NCI-H2081 treated with DMSO at 0.1 percent for 48 hours (cell line): ENCODE measurements around the gene HUNK.
"Not testable (repeated sequence)": the region's sequence is repeated elsewhere in the genome, so short reads cannot be mapped to it uniquely, and the experiment has no call there.

Experiments used
- DNase-seq: peaks from one replicate; lab custom pipeline; 2025; lab: John Stamatoyannopoulos, UW

The HUNK gene

DNA sequence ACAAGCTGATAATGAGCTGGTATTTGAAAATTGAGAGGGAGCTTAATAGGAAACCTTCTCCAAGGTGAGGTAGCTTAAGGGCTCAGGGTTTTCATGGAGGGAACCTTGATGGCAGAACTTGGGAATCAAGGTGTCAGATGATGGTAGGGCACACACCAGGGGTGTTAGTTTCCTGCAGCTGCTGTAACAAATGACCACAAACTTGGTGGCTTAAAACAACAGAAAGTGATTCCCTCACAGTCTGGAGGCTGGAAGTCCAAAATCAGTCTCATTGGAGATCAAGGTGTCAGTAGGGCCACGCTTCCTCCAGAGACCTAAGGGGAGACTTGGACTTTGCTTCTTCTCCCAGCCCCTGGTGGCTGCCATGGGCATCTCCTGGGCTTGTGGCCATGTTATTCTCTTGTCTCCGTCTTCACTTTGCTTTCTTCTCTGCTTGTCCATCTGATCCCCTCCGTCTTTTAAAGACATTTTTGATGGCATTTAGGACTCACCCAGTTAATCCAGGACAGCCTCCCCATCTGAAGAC is 45.5 kb downstream of the HUNK start:
- DNase-seq = no peak

DNA sequence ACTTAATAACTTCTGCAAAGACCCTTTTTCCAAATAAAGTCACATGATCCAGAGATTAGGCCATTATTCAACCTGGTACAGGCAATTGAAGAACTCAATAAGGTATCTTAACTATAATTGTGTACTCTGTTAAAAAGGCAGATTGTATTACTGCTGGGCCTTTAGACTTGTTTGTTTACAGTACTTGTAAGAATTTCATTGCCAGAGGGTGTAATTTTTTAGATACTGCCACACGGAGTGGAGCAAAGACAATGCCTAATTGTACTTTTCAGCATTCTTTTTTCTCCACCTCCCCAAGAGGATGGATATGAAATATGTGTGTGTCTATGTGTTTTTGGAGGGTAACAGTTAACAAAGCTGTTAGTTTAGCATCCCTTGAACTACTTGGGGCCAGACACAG is 47.5 kb downstream of the HUNK start:
- no peak for DNase-seq

DNA sequence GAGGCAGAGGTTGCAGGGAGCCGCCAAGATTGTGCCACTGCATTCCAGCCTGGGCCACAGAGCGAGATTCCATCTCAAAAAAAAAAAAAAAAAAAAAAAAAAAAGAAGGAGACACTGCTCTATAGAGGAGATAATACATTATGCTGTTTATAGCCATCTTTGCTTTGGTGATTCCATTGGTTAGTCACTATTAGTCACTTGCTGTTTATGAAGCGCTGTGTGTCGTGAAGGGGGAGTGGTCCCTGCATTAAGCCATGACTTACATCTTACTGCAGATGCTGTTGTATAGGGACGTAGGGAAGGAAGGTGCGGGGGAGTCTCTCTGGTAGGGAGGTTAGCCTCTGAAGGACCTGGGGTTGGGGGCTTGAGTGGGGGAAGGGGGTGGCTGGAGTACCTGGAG is 48.3 kb downstream of the HUNK start:
- no peak for DNase-seq

DNA sequence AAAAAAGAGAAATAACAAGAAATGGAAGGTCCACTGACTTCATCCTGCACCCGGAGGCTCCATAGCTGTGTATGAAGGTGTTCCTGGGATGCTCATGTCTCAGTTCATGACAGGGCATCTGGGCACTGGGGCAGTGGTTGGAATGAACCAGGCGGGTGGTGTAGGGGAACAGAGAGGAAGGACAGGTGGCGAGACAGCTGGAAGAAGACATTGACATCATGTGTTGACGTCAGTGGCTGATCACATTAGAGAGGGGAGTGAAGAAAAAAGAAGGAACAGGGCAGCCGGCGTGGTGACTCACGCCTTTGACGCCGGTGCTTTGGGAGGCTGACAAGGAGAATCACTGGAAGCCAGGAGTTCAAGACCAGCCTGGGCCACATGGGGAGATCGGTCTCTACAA is 50.1 kb downstream of the HUNK start:
- no peak for DNase-seq

DNA sequence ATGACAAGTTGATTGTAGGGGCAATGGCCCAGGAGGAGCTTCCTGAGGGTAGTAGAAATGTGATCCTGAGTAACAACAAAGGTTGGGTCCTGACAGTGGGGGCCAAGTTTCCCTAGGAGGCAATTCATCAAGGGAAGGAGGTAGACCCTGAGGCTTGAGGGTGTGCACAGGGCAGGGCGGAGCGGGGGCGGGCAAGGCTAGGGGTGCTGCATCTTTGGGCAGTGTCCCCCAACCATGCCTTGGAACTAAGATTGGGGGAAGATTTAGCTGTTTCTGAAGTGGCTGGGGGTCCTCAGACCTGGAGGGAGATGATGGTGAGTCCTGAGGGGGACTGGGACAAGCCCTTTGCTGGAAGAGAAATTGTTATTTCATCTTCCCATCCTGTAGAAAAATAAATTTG is 50.9 kb downstream of the HUNK start:
- no peak for DNase-seq

DNA sequence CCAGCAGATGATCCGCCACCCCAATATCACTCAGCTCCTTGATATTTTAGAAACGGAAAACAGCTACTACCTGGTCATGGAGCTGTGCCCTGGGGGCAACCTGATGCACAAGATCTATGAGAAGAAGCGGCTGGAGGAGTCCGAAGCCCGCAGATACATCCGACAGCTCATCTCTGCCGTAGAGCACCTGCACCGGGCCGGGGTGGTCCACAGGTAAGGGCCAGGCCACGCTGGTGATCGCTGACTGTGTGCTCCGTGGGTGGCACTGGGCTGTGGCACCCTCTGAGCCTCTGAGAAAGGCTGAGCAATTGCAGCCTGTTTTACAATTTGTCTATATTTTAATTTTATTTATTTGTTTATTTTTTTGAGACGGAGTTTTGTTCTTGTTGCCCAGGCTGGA is 51.7 kb downstream of the HUNK start:
- DNase-seq = no peak

DNA sequence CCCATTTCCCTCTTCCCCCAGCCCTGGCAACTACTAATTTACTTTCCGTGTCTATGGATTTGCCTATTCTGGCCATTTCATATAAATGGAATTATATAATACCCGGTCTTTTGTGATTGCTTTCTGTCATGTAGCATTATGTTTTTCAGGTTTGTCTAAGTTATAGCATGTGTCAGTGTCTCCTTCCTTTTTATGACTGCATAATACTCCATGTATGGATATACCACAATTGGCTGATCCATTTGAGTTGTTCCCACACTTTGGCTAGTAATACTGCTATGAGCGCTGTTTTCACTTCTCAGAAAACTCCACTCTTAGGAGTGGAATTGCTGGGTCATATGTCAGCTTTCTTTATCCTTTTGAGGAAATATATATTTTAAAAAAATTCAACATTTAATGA is 53.7 kb downstream of the HUNK start:
- no peak for DNase-seq

DNA sequence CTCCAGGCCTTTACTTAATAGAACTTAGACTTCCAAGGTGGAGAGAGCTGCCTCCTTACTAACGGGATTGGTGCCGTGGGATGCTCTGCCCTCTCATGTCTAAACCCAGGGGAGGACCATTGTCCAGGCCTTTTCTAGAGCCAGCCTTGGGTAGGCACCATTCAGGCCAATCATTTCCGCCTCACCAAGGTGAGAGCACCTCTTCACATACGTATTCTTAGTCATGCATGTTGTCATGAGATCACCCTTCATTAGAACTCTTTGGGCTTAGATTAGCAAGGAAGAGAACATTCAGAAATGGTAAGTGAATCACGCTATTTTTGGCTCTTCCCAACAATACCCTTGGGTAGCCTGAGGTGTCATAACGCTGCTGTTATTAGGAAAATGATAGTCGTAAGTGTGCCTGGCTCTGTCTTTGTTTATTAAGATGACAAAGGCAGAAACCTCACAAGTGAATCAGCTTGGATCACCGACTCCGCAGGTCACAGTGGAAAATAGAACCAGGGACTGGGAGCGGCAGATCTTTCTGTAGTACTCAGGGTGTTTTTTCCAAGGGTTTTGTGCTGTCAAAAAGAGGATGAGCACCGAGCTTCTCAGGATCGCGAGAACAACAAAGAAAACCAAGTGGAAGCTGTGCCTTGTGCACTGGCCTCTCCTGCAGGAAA is 55.0 kb downstream of the HUNK start:
- no peak for DNase-seq

DNA sequence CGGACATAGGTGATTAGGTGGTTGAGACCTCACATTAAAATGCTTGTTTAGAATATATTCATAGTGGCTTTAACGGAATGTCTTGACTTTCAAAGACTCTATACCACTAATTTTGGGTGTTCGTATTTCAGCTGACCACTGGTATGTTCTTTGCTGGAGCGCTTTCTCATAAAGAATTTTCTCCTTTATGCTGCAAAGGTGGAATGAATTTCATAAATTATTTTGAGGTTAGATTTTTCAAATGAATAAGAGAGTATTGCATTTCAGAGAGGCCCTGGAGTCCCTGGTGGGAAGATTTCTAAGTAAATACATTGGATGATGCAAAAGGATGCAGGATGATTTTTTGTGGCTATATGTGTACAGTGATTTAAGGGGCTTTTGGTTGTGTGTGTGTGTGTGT is 55.8 kb downstream of the HUNK start:
- DNase-seq = no peak

DNA sequence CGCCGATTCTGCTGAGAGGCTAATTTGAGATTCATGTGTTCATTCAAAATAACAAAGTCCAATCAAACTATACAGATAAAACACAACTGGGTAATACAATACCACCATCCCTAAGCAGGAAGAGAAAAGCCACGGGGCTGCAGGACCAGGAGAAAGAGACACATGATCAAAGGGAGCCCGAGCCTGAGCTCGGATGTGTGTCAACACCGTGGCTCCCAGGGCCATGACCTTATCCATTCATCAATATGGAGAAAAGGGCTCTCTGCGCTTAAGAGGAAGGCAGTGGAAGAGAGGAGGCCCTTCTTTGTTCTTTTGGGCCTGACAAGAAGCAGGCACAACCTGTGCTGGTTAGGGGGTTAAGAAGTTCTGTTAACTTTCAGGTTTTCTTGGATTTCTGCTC is 56.7 kb downstream of the HUNK start:
- no peak for DNase-seq

DNA sequence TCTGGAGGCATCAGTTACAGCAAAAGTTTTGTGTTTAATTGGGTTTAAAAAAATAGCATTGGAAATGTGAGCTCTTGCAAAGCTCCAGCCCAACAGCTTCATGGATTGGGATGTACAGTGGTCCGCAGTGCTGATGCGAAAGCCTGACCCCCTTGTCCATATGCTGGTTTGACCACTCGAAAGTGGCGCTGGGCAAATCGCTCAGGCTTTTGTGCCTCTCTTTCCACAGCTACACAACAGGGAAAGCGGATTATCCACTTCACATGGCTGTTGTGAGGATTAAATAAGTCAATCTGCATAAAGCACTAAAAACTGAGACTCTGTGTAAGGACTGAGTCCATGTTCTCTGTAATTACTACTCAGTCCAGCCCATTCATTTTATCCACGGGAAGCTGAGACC is 57.2 kb downstream of the HUNK start:
- DNase-seq = no peak

DNA sequence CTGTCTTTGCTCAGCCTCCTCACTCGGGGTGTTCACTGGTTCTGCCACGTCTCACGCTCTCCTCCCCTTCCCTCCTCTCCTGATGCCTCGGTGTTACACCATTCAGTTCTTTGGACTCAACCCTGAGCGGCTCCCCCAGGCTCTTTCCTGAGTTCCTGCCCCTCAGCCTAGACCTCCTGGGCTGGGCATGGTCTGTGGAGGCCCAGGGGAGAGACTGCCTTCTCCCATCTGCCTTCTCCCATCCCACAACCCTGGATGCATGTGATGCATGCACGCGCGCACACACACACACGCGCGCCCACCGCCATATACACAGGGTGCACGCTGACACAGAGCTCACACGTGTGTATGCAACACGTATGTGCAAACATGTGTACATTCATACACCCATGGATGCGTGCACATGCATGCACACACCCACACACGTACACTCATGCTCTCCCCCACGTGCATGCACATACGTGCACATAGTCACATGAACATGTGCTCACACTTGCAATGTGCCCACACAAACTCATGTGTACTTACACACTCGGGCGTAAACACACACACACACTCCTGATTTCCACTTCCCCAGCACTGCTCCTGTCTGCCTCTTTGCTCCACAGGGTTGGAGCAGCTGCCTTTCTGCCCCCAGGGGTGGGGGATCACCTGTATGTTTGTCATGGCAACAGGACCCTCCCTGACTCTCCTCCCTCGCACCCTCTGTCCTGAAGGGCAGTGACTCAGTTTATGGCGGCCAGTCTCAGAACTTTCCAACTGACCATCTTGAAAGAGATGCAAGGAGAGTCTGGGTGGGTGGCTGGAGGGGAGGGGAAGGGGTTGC is 59.0 kb downstream of the HUNK start:
- no peak for DNase-seq

DNA sequence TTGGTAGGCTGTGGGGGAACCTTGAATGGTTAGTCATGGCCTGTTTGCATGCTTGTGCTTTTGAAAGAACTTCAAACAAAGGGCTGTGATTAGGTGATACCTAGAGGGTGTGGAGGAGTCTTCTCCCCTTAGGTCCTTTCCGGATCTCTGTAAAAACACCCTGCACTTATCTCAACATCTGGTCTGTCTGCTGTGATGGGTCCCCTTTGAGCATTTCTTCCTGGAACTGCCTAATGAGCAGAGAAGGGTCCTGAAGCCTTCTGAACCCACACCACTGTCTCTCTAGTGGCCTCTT is 59.6 kb downstream of the HUNK start:
- no peak for DNase-seq

DNA sequence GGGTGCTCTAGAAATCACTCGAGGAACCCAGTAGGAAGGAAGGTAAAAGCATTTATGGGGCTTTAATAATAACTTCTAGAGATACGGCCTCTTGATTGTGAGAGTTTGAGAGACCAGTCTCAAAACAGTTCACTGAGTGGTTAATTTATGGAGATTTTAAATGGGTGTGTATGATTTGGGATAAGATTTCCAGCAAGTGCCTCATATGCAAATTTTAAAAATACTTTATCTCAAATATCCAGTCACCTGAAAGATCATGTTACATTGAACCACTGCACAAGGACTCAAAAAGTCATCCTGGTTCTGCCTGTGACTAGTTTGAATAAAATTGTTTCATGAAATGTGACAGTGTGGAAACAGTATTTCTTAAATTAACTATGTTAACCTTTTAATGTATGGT is 64.5 kb downstream of the HUNK start:
- DNase-seq = no peak

DNA sequence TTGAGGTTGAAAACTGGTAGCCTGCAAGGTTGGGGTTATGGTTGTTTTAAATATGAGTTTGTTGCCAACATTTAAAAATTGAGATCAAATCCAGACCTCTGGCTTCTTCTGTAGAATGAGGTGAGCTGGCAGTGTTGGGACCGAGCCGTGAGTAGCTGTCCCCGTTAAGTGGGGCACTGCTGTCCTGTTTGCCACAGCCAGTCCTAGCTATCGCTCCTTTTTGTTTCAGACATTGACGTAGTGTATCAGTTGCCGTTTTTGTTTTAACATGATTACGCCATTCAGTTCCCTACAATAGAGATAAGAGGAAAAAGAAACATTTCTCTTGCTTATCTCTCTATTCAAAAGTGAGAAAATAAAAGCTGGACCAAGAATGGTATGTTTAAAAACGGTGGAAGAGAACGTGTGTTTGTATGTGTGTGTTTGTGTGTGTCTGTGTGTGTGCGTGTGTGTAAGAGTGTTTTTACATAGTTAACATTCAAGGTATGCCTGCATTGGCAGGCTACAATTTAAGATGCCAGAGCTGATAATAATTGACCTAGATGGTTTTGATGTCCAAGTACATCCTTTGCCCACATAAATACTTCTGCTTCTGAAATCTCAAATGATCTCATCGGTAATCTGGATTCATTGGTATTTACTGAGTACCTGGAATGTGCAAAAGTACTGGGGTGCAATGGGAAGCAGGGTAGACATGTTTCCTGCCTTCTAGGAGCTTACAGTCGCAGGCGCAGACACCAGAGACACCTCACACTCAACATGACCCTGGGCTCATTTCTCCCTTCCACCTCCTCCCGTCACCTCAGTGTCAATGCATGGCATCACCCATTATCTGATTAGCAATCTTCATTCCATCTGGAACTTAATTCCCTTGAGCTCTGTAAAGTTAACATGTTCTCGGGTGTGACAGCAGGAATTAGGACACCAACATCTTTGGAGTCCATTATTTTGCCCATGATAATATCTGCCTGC is 65.8 kb downstream of the HUNK start:
- DNase-seq = no peak

DNA sequence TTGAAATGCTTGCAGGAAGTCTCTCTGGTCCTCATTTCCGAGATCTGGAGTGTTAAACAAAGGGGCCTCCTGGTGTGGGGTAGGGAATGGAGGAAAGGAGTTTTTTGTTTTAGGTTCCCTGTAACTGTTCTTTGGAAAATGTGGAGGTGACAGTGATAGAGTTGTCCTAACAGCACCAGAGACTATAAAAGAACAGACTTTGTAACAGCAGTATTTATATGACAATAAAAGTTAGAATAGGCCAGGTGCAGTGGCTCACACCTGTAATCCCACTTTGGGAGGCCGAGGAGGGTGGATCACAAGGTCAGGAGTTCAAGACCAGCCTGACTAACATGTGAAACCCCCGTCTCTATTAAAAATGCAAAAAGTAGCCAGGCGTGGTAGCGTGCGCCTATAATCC is 68.9 kb downstream of the HUNK start:
- DNase-seq = no peak

DNA sequence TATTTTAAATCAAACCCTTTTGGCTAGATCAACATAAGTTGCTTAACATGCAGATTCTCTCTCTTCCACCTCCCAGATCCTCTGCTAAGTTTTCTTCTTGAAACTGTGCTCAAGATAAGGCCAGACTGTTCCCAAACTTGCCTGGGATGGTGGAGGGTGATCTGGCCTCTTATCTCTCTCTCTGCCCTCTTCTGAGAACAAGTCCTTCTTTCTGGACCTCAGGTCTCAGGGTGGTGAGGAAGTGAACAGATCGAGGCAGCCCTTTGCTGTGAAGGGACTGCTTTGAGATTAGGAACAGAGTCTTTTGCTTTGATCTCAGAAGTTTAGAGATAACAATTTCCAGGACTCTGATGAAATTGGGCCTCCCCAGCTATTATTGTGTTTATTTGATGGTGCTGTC is 70.7 kb downstream of the HUNK start:
- no peak for DNase-seq

DNA sequence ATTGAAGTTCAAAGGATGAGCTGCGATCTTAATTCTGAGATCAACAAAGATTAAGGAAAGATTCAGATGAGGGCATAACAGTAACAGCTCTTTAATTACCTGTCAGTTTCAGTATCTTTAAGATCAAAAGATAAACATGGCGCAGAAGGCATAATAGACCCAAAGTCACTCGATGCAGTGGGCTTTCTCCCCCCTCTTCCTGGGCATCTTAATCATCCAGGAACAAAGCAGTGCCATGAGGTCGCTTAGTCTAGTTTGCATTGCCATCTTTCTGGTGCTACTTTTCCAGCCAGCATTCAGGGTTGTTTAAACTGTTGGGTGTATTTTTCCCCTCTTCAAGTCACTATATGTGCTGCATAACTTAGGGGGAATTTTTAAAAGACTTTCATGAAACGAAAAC is 72.3 kb downstream of the HUNK start:
- no peak for DNase-seq

DNA sequence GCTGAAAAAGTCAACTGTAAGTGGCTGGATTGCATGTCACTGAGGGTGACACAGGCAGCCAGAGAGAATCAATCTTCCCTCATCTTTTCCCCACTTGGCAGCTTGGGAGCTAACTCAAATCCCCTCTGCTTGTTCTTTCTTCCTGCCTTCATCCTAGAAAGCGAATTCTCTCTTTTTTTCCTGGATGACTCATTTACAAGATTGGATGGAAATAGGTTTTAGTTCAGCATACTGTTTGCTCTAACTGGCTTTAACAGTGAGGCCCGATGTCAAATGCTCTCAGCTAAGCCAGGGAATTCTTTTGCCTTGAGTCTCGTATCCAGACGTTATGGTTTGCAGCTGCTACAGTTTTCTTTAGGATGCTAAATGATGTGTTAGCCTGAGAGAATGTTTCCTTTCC is 72.7 kb downstream of the HUNK start:
- DNase-seq = no peak

DNA sequence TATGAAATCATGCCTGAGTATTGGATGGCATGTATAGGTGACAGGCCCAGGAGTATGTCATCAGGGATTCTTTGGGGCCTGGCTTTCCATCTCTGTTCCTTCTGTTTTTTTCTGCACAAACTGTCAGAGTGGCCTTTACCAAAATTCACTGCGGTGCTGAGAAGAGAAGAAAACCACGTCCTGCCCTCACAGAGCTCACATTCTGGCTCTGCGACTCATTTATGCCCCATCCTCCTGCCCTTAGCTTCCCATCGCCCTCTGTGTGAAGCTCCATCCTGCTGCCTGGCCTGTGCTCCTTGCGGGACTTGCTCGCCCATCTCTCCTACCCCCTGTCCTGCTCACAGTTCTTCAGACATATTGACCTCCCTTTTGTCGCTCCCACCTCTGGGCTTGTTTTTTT is 73.4 kb downstream of the HUNK start:
- DNase-seq = no peak

DNA sequence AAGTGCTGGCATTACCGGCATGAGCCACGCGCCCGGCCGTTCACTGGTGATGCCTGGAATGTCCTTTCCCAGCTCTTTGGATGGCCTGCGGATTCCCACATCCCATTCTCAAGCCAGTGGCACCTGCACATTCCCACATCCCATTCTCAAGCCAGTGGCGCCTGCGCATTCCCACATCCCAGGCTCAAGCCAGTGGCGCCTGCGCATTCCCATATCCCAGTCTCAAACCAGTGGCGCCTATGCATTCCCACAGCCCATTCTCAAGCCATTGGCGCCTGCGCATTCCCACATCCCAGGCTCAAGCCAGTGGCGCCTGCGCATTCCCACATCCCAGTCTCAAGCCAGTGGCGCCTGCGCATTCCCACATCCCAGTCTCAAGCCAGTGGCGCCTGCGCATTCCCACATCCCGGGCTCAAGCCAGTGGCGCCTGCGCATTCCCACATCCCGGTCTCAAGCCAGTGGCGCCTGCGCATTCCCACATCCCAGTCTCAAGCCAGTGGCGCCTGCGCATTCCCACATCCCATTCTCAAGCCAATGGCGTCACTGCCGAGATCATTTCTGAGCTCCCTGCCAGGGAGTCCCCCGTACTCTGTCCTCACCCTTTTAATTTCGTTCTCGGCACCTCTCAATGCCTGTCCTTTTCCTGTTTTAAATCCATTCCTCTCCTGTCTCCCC is 74.2 kb downstream of the HUNK start:
- not testable (repeated sequence) for DNase-seq

DNA sequence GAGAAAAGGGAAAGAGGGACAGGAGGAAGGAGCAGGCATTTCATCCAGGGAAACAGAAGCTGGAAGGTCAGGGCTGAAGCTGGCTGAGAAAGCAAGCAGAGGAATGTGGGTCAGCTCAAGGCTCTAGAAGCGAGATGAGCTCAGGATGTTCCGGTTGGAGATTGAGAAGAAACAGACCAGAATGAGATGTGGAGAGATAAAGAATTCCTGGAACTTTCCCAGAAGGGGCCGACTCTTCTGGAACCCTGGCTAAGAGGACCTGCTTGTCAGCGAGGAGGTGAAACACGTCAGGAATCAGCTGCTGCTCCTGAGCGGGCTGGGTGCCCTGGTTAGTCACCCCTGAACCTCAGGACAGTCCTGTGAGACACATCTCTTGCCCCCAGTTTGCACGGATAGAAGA is 75.9 kb downstream of the HUNK start:
- no peak for DNase-seq
